NCI-H1092 treated with DMSO at 0.1 percent for 48 hours (cell line): ENCODE measurements around the gene HSPB7.
"Not testable (repeated sequence)": the region's sequence is repeated elsewhere in the genome, so short reads cannot be mapped to it uniquely, and the experiment has no call there.

Experiments used
- DNase-seq: peaks from one replicate; lab custom pipeline; 2025; lab: John Stamatoyannopoulos, UW

The HSPB7 gene

DNA sequence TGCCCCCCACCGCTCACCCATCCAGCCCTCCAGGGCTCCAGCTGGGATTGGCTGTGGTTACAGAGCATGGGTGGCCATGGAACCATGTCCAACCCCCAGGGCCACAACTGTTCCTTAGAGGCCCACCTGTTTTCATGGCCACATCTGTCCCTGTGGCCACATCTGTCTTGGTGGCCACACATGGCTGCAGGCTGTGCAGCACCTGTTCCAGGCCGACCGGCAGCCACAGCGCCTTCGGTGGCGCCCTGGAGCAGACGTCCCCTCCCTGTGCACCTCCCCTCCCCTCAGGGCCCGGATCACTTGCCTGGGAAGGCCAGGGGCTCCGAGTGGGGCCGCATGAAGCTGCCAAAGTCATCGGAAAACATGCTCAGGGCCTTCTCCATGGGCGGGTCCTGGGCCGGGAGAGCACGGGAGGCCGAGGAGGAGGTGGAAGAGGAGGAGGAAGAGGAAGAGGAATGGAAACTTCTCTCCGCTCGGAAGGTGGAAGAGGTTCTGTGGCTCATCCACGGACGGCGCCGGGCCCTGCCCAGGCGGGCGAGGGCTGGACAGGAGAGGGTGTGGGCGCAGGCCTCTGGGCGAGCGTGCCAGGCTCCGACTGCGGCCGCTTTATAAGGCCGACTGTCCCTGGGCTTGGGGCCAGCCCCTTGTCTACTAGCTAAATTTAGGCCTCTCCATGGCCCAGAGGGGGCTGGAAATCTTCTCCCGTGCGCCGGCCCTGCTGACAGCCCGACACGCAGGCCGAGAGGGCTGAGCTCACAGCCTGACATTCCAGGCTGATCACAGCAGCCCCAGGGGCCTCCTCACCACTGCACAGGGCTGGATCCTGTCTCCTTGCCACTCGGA lies at the start of gene HSPB7:
HSPB7 (minus strand) TSS at position 583 of the 843 bp plus-strand sequence; CDS start at position 503, 80 bp downstream.
- no peak for DNase-seq

DNA sequence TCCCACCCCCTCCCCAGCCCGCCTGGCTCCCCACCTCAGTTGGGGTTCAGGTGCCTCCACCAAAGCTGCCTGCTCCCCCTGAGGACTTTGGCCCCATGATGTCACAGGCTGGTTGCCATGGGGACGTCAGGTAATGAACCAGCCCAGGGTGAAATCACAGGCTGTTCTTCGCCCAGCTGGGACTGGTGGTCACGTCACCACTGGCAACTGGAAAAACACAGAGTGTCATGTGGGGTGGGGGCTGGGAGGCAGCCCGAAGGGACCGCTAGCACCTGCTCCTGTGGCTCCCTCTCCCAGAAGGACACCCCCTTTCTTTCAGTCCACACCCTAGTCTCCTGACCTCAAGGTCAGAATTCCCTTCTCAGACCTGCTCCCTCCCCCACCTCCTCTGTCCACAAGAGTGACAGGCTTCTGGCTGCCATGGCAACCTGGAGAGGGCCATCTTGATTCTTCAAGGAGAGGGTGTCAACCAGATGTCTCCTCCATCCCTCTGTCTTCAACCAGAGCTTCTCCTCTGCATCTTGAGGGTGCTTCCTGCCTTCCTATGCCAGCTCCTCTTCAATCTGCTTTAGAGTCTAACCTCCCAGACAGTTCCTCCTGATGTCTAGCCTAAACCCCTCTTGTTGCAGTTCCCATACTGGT lies 49.4 kb upstream of the HSPB7 start:
- no peak for DNase-seq

DNA sequence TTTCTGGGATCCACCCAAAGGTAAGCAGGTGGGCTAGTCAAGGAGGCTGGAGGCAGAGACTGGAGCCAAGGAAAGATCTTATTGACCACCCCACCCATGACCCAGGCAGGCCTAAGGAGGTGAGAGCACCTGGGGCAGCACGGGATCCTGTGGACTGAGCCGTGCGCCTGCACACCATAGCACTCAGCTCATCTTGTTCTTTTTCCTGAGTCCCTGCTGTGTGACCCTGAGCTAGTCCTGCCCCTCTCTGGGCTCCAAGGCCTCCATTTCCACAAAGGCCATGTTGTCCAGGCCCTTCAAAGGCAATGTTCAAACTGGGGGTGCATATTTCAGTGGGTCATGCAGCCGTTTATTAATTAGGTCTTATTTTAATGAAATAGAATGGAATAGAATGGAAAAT lies 48.4 kb upstream of the HSPB7 start:
- DNase-seq: no peak

DNA sequence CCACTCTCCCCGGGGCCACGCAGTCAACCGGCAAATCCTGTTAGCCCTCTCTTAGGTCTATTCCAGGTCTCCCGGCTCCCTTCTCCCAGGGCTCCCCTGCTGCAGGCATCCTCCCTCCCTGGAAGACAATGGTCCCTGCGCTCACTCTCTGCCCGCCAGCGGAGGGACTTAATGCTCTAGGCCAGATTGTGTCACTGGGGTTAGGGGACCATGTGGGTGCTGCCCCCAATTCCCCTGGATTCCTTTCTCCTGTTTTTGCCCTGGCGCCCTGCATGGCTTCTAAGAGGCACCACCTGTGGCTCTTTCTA lies 47.4 kb upstream of the HSPB7 start:
- DNase-seq: no peak

DNA sequence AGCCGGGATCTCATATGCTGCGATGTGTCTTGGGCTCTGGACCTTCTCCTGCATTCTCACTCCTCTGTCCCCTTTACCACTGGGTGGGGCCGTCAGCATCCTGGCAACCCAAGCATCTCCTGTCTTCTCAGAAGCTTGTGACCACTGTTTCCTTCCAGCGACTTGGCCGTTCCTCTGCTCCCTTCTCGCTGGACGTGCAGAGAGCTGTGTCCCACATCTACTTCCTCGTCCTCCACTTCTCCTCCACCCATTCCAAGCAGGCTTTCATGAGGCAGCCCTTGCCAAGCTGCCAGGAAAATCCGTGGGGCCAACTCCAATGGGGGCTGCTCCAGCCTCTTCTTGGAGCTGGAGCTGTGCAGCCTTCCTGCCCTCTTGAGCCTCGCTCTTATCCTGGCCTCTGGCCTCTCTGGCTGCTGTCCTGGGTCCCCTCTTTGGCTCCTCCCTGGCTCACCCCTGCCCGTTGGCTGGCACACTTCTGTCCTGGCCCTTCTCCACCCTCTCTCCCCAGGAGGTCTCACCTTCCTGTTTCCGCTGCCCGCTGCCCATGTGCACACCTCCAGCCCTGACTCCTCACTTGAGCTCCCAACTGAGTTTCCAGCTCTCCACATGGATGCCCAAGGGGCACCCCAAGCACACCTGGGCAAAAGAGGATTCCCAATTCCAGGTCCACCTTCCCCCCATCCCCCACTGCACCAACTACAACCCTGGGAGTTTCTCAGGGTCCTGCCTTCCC lies 46.9 kb upstream of the HSPB7 start:
- no peak for DNase-seq

DNA sequence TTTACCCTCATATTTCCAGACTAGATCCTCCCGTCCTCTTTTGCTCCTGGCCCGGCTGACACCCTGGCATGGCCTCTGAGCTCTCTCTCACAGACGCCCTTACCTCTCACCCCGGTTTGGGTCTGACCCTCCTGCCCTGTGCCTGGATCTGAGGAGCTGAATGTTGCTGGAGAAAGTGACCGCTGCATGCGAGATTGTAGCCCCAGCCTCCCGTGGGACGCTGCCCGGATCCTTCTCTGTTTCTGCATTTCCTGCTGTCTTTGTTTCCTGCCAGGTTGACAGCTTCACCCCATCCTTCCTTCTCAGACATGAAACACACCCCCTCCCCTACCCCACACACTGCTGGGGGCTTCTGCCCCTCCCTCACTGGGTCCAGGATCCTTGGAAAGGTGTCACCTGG lies 46.1 kb upstream of the HSPB7 start:
- no peak for DNase-seq

DNA sequence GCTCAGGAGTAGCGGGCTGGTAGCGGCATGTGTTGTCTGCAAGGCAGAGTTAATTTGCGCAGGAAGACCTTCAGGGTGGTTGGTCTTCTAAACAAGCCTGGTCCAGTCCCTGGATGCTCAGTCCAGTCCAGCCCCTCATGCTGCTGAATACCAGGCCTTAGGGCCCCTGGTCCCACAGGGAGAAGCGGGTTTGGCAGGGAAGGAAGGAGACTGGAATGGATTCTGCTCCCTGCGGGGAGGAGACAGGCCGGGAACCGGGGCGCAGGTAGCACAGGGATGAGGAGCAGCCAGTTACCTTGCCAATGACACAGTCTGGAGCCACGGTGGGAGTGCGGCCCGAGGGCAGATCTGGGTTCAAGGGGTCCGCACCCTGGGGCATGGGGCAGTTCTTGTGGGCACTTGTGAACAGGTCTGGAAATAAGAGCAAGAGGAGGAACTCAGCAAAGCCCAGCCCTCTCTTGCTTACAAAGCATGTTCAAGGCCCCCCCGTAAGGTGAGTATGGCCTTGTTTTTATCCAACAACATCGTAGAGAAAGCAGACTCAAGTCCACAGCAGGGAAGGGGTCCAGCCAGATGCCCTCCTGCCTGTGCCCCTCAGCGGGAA lies 45.5 kb upstream of the HSPB7 start:
- DNase-seq: no peak

DNA sequence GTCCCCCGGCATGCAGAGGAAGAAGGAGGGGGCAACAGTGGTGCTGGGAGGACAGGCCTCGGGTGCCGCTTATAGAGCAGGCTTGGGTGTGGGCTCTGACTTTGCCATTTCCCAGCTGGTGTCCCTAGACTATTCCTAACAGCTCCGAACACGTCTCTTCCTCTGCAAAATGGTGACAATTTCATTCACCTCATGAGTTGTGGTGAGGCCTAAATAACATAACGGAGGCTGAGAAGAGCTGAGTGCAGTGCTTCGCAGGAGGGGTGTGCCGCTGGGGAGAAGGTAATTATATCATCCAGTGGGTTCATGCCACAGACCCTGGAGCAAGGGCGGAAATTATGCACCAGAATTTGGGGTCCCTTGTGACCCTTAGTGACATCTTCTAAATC lies 44.8 kb upstream of the HSPB7 start:
- DNase-seq: not testable (repeated sequence)

DNA sequence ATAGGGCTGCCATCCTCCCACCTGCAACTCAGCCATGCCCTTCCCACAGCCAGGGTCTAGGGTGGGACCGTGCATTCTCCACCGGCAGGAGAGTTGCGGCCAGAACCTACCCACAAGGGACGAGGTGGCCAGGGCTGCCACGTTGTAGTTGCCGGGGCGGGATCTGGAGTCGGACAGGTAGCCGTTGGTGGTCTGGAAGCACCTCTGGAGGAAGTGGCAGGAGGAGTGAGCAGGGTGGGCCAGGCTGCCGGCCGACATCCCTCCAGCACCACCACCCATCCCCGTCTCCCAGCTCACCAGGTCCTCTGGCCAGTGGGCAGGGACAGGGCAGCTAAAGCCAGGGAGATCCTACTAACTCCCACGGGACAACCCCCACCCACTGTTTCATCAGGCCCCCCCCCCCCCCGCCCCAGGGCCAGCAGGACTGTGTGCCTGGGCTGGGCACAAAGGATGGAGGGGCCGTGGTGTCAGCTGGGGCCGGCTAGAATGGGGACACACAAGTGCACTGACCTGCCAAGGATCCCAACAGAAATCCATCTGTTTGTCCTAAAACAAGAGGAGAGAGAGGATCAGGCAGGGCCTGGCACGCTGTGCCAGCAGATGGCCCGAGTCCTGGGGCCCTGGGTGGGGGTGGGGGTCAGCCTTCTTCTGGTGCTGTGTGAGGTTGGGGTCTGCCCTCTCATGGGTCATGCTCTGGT lies 44.3 kb upstream of the HSPB7 start:
- not testable (repeated sequence) for DNase-seq

- DNase-seq: no peak
Observed at GRCh38 chr1:16061266-16061665, 43.4 kb upstream of the HSPB7 start.

DNA sequence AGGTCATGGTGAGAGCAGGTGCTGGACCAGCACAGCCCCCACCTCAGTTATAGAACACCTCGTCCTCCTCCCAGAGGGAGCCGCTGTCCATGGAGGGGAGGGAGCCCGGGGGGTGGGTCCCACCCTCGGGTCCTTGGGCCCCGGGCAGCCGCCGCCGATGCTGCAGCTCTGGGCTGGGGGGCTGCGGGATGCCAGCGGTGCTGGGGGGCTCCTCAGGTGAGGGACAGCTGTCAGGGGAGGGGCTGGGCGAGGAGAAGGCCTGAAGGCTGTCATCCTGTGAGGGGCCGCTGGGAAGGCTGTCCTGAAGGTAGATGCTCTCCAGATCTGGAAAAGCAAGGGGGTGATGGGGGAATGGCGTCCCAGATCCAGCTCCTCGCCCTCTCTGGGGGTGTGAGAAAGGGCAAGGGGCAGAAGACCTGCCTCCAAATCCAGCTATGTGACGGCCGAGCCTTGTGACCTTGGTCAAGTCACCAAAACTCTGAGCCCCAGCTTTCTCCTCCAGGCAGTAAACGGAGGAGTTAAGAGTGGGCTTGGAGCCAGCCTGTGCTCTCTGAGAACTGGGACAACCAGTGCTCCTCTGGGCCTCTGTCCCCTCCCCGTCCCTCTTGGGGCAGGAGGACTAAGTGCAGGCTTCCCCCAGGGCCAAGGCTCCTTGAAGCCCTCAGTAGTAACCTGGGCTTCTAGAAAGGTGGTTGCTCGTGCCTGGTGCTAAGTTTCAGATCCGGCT lies 40.7 kb upstream of the HSPB7 start:
- DNase-seq: not testable (repeated sequence)

- DNase-seq: not testable (repeated sequence)
Observed at GRCh38 chr1:16057314-16057915, 39.6 kb upstream of the HSPB7 start.

DNA sequence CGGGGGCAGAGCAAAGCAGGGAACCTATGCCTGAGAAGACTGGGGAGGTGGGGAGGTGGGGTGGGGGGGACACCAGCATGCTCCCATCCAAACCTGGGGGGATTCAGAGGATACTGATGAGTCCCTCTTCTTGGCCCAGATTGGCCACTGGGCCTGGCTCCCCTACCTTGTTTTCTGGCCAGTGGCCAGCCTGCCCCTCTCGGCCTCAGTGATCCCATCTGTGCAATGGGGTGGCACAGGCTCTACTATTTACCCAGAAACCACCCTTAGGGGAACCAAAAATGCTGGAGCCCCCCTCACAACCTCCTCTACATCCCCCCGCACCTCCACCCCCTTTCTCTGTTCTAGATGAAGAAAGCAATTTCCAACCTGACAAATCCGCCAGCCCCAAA lies 38.7 kb upstream of the HSPB7 start:
- not testable (repeated sequence) for DNase-seq

GRCh38 chr1:16055613-16056520 lies 38.0 kb upstream of the HSPB7 start:
- DNase-seq: peak; percentile 80

- no peak for DNase-seq
Observed at GRCh38 chr1:16054598-16055540, 37.0 kb upstream of the HSPB7 start.

DNA sequence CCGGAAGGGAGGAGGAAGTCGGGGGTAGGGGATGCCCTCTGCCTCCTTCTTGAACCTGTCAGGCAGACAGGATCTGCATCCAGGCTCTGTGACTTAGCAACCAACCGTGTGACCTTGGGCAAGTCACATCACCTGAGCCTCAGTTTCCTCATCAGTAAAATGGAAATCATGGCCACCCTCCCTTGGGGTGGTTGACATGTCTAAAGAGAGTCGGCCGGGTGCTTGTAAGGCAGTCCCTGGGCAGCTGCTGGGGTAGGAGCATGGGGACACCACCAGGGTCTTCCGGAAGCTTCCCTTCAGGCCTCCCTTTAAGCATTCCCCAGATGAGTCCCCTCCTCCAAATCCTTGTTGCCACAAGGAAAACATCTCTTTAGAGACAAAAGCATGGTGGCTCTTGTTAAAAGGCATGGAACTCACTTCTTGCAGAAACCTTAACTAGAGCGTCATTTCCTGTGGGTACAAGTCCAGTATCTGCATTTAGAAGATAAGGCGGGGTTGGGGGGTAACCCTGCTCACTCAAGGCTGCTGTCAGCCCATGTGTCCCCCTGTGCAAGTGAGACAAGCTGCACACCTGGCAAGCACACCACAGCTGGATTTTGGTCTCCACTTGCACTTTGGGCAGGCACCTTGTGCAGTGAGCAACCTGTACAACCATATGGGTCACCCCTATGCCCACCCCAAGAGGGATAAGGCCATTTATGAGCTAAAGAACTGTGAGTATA lies 36.1 kb upstream of the HSPB7 start:
- no peak for DNase-seq

- DNase-seq: not testable (repeated sequence)
Observed at GRCh38 chr1:16051949-16052348, 34.1 kb upstream of the HSPB7 start.

- no peak for DNase-seq
Observed at GRCh38 chr1:16051039-16051438, 33.2 kb upstream of the HSPB7 start.
